NCI-H2107 (cell line): ENCODE data around the gene BAZ2A.

Experiments used
- DNase-seq: peaks from one replicate; lab custom pipeline; 2025; lab: John Stamatoyannopoulos, UW

The BAZ2A gene

DNA sequence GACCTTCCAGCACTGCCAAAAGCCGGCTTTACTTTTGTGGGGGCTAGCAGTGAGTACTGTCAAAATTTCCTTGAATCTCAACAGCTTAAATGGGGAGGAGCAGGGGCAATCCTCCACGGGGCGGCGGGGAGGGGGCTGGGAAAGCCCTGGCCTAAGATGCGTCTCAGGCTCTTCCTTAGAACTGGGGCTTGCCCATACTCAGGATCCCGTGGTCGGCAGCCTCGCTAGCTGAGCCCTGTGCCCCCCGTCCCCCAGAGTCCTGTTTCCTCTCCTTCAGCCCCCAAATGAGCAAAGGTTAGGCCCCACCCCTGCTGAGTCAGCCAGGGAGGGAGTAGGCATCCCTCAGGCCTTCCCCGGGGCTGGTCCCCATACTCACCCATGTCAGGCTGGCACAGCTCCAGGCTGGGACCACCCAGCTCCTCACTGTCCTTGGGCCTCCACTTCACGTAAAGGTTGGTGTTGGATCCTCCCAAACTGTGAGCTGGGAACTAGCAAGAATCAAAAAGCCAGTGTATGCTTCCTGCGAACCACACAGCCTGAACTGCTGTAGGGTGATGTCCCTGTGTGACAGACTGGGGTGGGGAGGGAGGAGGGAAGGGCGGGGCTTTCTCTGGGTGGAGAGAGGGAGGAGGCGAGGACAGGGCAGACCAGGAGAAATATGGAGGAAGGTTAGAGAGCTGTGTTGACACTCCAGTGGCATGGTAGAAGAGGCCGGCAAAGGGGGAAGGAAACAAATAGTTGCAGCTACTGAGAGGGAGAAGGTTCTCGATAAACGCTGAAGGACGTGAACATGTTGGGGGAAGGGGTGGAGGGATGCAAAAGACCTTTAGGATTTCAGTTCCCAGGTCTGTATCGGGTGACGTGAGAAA lies 5.9 kb upstream of the BAZ2A start:
- peak; percentile 54 for DNase-seq

DNA sequence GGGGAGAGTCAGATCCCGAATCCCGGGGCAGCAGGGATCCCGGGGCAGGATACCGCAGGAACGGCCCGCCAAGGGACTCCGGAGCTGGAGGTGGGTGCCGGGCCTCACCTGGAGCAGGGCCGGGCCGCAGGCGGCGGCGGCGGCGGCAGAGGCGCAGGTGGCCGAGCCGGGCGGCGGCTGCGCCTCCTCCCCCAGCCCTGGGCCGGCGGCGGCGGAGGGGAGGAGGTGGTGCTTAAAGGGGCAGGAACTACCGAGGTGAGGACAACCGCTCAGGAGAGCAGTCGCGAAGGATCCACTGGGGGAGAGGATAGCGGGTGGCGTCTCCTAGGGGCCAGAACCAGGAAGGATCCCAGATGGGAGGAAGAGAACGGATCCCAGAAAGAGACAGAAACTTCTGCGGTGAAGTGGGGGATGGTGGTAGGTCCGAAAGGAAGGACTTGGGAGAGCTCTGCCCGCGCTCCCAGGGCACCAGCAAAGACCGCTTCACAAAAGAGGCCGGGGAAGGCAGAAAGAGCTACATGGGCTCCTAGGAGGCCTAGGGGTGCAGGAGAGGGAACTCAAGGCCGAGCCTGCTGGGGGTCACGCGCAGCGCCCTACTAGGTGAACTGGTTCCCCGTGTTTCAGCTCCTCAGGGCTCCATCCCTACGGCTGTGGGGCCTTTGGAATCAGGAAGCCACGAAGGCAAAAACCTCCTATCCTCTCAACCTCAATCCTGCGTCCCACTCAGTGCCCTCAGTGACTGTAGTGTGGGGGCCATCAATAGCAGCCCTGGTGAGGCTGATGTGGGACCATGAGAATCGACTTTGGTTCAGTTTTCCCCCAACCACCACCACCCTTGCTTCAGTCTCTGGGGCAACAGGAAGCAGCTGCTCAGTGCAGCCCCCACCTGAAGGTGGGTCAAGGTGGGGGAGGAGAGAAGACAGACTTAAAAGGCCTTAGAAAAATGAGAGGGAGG lies 5.0 kb upstream of the BAZ2A start:
- peak; percentile 45 for DNase-seq

DNA sequence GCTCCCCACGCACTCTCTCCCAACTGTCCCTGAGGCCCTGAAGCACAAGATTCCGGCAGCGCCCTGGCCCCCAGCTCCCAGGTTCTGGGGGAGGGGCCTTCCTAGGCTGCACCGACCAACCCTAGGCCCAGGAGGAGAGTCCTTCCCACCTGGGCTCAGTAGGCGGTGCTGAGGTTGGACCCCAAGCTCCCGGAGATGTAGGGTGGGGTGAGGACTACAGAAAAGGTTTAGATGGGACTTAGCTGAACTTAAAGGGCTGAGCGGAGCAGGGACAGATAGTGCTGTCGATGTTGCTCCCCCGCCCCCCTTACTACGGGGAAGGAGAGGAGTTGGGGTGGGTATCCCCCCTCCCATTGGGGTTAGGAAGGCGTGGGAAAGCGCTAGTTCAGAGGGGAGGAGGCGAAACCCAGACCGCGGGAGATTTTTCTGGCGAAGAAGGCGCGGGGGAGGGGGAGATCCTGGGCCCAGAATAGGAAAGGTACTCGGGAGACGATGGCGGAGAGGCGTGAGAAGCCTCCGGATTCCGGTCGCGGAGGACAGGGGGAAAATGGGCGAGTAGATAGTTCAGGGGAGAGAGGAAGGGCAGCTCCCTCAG lies 4.2 kb upstream of the BAZ2A start:
- DNase-seq: peak; percentile 37

GRCh38 chr12:56633468-56634241 lies 3.5 kb upstream of the BAZ2A start:
- DNase-seq: no peak

GRCh38 chr12:56632701-56633467 lies 2.8 kb upstream of the BAZ2A start:
- no peak for DNase-seq

GRCh38 chr12:56631790-56632700 lies 1.9 kb upstream of the BAZ2A start:
- DNase-seq: no peak

- no peak for DNase-seq
Measured at GRCh38 chr12:56629459-56630179, 507 bp downstream of the BAZ2A start.

DNA sequence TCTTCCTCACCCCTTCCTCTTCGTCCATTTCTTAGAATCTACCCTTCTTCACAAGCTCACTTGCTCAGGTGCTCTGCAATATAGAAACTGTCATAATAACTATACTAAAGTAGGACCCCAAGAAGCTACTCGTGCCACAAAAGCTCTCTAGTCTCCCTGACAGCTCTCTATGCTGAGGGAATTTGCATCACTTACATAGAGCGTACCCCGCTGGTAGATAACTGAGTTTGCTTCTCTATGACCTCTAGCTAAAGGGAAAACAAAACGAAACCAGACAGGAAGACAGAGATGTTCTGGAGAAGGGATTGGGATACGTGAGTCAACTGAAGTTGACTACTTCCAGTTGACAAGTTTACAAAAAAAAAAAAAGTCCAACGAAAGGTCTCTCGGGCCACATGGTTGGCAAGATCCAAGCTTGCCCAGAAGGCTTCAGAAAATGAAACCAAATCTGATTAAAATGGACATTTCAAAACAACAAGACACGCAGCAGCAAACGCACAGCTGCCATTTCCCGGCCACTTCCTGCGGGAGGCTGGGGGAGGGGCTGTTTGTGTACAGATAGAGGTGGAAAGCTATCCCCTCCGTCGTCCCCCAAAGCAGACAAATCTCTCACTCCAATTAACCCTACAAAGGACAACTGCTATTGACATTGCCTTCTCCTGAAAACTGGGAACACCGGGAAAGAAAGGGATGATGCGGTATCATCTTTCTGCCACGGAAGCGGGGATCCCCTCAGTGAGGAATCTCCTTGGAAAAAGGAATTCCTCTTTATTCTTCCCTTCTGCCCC lies 1.3 kb downstream of the BAZ2A start:
- DNase-seq: no peak

DNA sequence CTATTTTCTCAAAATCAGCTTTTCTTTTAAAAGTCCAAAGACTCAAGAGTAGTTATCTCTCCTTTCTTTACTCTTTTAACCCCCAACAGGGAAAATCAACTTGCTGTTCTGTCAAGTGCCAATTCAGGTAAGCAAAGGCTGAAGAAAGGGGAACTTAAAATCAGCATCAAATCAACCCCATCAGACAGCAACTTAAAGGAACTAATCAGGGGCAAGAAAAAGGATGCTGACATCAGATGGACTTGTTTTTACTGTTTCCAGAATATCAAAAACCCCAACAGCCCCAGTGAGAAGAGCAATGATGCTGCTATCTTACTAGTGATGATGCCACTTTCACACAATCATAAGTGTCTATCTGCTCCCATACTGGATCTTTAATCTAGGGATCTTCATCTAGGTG lies 3.4 kb downstream of the BAZ2A start:
- no peak for DNase-seq

GRCh38 chr12:56622535-56622934 lies 7.6 kb downstream of the BAZ2A start:
- no peak for DNase-seq

- no peak for DNase-seq
Measured at GRCh38 chr12:56616925-56617324, 13.2 kb downstream of the BAZ2A start.

- DNase-seq: no peak
Measured at GRCh38 chr12:56616244-56616643, 13.9 kb downstream of the BAZ2A start.

DNA sequence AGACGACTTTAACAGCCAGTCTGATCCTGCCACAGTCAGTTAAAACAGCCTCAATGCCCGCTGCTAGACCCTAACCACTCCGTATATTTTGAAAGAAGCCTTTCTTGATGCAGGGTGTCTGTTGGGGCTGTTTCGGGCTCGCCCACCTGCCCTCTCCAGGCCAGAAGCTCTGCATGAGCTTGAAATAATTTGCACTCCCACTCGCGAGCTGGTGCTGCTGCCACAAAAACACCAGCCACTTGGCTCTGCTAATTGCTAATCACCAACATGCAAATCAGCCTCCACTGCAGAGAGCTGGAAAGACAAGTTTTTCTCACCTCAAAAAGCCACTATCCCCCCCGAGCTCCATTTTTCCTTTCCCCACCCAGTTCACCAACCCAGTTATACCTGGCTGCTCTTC lies 15.5 kb downstream of the BAZ2A start:
- DNase-seq: no peak

DNA sequence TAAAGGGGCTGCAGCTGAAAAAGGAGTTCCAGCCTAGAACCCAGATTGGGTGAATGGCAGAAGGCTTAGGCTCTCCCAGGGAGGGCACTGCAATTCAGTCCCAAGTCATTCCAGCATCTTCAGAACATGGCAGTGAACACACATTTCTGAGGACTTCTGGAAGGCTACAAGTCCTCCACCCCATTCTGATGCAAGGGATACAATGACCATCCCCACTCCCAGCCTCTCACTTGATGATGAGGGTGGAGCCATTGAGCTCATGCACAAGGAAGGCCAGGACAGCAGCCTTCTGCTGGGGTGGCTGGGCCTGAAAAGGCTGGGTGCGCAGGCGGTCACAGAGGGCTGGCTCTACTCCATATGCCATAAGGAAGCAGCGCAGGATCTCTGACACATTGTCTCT lies 25.8 kb downstream of the BAZ2A start:
- DNase-seq: no peak

DNA sequence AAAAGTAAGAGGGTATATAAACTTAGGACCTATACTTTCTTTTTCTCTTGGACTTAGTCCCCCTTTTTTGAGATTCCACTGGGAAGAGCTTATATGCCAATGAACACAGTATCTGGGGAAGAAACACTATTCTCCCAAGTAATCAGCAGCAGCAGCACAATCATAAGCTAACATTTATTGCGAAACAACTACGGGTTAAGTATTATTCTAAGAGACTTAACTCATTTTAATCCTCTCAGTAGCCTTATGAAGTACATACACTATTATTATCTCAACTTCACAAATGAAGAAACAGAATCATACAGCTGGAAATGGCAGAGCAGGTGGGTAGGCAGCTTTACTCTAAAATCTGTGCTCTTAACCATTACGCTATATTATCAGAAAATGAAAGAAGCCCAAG lies 27.9 kb downstream of the BAZ2A start:
- DNase-seq: no peak

DNA sequence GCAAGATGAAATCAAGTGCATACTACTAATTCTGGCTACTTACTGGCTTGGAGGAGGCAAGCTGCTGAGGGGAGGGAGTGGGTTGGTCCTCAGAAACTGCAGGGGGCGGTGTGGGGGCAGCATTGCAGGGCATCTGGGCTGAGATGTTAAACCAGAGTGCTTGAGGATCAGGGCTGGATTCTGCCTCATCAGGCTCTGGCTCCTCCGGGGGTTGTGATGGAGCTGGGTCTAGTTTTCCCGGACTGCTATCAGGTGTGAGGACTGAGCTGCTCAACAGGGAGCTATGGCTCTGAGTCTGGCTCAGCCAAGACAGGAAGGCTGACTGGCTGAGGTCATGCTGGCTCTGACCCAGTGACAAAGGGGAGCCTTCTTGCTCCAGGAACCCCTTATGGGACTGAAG lies 28.6 kb downstream of the BAZ2A start:
- DNase-seq: no peak

DNA sequence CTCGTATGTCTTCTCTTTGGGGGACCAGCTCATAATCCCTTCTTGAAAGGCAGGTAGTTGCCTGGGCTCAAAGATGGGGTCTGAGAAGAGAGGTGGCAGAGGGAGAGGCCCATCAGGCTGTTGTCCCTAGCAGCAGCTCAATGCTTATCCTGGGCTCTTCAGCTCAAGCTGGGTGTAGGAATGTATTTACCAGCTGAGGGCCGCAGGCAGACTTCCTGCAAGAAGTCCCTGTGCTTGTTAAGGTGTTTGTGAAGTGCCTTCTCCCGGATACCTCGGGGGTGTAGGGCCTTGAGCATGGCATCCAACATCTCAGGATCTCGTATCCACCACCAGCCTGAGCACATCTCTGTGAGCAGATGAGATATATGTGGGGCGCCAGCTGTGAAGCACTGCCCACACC lies 29.4 kb downstream of the BAZ2A start:
- no peak for DNase-seq

DNA sequence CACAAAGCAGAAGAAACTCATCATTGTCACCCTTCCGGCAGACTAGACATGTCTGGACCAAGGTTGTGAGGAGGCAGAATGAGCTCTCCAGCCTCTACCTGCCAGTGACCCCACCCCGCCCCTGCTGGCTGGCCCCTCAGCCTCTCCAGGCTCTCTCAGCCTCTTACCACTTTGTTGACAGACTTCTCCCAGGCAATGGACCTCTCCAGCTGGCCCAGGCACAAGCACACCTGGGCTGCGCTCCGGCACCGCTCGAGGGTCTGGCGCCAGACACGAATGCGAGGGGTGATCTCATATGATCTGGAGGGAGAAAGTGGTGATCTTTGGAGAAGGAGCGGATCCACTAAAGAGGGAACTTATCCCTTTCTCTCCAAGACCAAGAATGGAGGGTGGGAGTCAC lies 30.3 kb downstream of the BAZ2A start:
- no peak for DNase-seq
